ENCODE results near the gene ARHGAP6.

- TF ChIP-seq SMC3 (IDR thresholded peaks at IDR 0.05; ENCODE audit: low read depth, low read length) (no peak), CTCF (conservative IDR thresholded peaks at IDR 0.05; ENCODE audit: low read depth, low read length) (no peak), POLR2A (IDR thresholded peaks at IDR 0.05; ENCODE audit: low read depth, low read length) (no peak), RAD21 (IDR thresholded peaks at IDR 0.05; ENCODE audit: low read length) (no peak), CEBPB (IDR thresholded peaks at IDR 0.05; ENCODE audit: low read depth, low read length) (no peak), USF2 (IDR thresholded peaks at IDR 0.05; ENCODE audit: low read depth, low read length) (no peak), MAFK (IDR thresholded peaks at IDR 0.05; ENCODE audit: low read depth, low read length) (no peak), BHLHE40 (IDR thresholded peaks at IDR 0.05; ENCODE audit: low read depth, low read length) (no peak), CHD1 (IDR thresholded peaks at IDR 0.05; ENCODE audit: low read depth, low read length) (no peak), FOS (IDR thresholded peaks at IDR 0.05; ENCODE audit: low read depth, low read length) (no peak), ELK1 (IDR thresholded peaks at IDR 0.05; ENCODE audit: borderline replicate concordance, low read depth, low read length) (no peak), MAZ (IDR thresholded peaks at IDR 0.05; ENCODE audit: borderline replicate concordance, low read depth, low read length) (no peak), RCOR1 (IDR thresholded peaks at IDR 0.05; ENCODE audit: insufficient replicate concordance, low read length) (no peak)
Measured at GRCh38 chrX:11647138-11647537, 18.6 kb downstream of the ARHGAP6 start.
